ENCODE results near the gene ITM2C.

ITM2C gene

GRCh38 chr2:230870544-230871360, 6.0 kb downstream of the ITM2C start:
- Histone ChIP-seq H3K9me3 (ENCODE audit: control insufficient read depth, low read length) (no peaks in the 10 kb centered on the region), H3K4me3 (ENCODE audit: low read length) (no peak overlapping the region), H3K4me1 (ENCODE audit: control insufficient read depth, insufficient read depth, low read length) (peaks cover 23% of the 10 kb centered on the region), H3K36me3 (ENCODE audit: control insufficient read depth, insufficient read depth, low read length) (no peaks in the 10 kb centered on the region), H3K27me3 (ENCODE audit: control insufficient read depth, insufficient read depth, low read length) (peaks cover under 1% of the 10 kb centered on the region), H3K9ac (ENCODE audit: low read length) (no peak overlapping the region)

- no peak overlapping the region for H3K9ac ChIP-seq (ENCODE audit: low read length)
- no peaks in the 10 kb centered on the region for H3K27me3 ChIP-seq (ENCODE audit: control insufficient read depth, insufficient read depth, low read length)
- H3K4me1 ChIP-seq (ENCODE audit: control insufficient read depth, insufficient read depth, low read length) = peaks cover 16% of the 10 kb centered on the region
- no peak overlapping the region for H3K4me3 ChIP-seq (ENCODE audit: low read length)
- H3K36me3 ChIP-seq (ENCODE audit: control insufficient read depth, insufficient read depth, low read length) = no peaks in the 10 kb centered on the region
- H3K9me3 ChIP-seq (ENCODE audit: control insufficient read depth, low read length) = no peaks in the 10 kb centered on the region
Observed at GRCh38 chr2:230871361-230872150, 6.8 kb downstream of the ITM2C start.

GRCh38 chr2:230872151-230872967, 7.6 kb downstream of the ITM2C start:
- H3K36me3 ChIP-seq (ENCODE audit: control insufficient read depth, insufficient read depth, low read length) = no peaks in the 10 kb centered on the region
- no peaks in the 10 kb centered on the region for H3K27me3 ChIP-seq (ENCODE audit: control insufficient read depth, insufficient read depth, low read length)
- no peak overlapping the region for H3K9ac ChIP-seq (ENCODE audit: low read length)
- peaks cover 10% of the 10 kb centered on the region for H3K4me1 ChIP-seq (ENCODE audit: control insufficient read depth, insufficient read depth, low read length)
- H3K4me3 ChIP-seq (ENCODE audit: low read length) = no peak overlapping the region
- no peaks in the 10 kb centered on the region for H3K9me3 ChIP-seq (ENCODE audit: control insufficient read depth, low read length)

- no peaks in the 10 kb centered on the region for H3K9me3 ChIP-seq (ENCODE audit: control insufficient read depth, low read length)
- H3K4me1 ChIP-seq (ENCODE audit: control insufficient read depth, insufficient read depth, low read length) = peaks cover 10% of the 10 kb centered on the region
- H3K4me3 ChIP-seq (ENCODE audit: low read length) = no peak overlapping the region
- H3K27me3 ChIP-seq (ENCODE audit: control insufficient read depth, insufficient read depth, low read length) = no peaks in the 10 kb centered on the region
- H3K36me3 ChIP-seq (ENCODE audit: control insufficient read depth, insufficient read depth, low read length) = no peaks in the 10 kb centered on the region
- no peak overlapping the region for H3K9ac ChIP-seq (ENCODE audit: low read length)
Observed at GRCh38 chr2:230872968-230873660, 8.4 kb downstream of the ITM2C start.

GRCh38 chr2:230873661-230874401, 9.1 kb downstream of the ITM2C start:
- H3K4me1 ChIP-seq (ENCODE audit: control insufficient read depth, insufficient read depth, low read length) = peaks cover 10% of the 10 kb centered on the region
- no peak overlapping the region for H3K9ac ChIP-seq (ENCODE audit: low read length)
- H3K27me3 ChIP-seq (ENCODE audit: control insufficient read depth, insufficient read depth, low read length) = no peaks in the 10 kb centered on the region
- no peaks in the 10 kb centered on the region for H3K9me3 ChIP-seq (ENCODE audit: control insufficient read depth, low read length)
- no peaks in the 10 kb centered on the region for H3K36me3 ChIP-seq (ENCODE audit: control insufficient read depth, insufficient read depth, low read length)
- H3K4me3 ChIP-seq (ENCODE audit: low read length) = no peak overlapping the region

GRCh38 chr2:230874456-230874855, 9.7 kb downstream of the ITM2C start:
- Histone ChIP-seq H3K36me3 (ENCODE audit: control insufficient read depth, insufficient read depth, low read length) (no peaks in the 10 kb centered on the region), H3K4me3 (ENCODE audit: low read length) (no peak overlapping the region), H3K9ac (ENCODE audit: low read length) (no peak overlapping the region), H3K27me3 (ENCODE audit: control insufficient read depth, insufficient read depth, low read length) (no peaks in the 10 kb centered on the region), H3K9me3 (ENCODE audit: control insufficient read depth, low read length) (no peaks in the 10 kb centered on the region), H3K4me1 (ENCODE audit: control insufficient read depth, insufficient read depth, low read length) (peaks cover 10% of the 10 kb centered on the region)

GRCh38 chr2:230874876-230875275, 10.1 kb downstream of the ITM2C start:
- no peak overlapping the region for H3K4me3 ChIP-seq (ENCODE audit: low read length)
- no peak overlapping the region for H3K9ac ChIP-seq (ENCODE audit: low read length)
- H3K4me1 ChIP-seq (ENCODE audit: control insufficient read depth, insufficient read depth, low read length) = peaks cover 10% of the 10 kb centered on the region
- no peaks in the 10 kb centered on the region for H3K27me3 ChIP-seq (ENCODE audit: control insufficient read depth, insufficient read depth, low read length)
- H3K36me3 ChIP-seq (ENCODE audit: control insufficient read depth, insufficient read depth, low read length) = no peaks in the 10 kb centered on the region
- no peaks in the 10 kb centered on the region for H3K9me3 ChIP-seq (ENCODE audit: control insufficient read depth, low read length)

- H3K9me3 ChIP-seq (ENCODE audit: control insufficient read depth, low read length) = no peaks in the 10 kb centered on the region
- no peak overlapping the region for H3K4me3 ChIP-seq (ENCODE audit: low read length)
- no peaks in the 10 kb centered on the region for H3K27me3 ChIP-seq (ENCODE audit: control insufficient read depth, insufficient read depth, low read length)
- no peaks in the 10 kb centered on the region for H3K36me3 ChIP-seq (ENCODE audit: control insufficient read depth, insufficient read depth, low read length)
- H3K4me1 ChIP-seq (ENCODE audit: control insufficient read depth, insufficient read depth, low read length) = peaks cover 6% of the 10 kb centered on the region
- H3K9ac ChIP-seq (ENCODE audit: low read length) = no peak overlapping the region
Observed at GRCh38 chr2:230875347-230876315, 10.9 kb downstream of the ITM2C start.

GRCh38 chr2:230877116-230877758, 12.5 kb downstream of the ITM2C start:
- Histone ChIP-seq H3K9me3 (ENCODE audit: control insufficient read depth, low read length) (no peaks in the 10 kb centered on the region), H3K4me3 (ENCODE audit: low read length) (no peak overlapping the region), H3K4me1 (ENCODE audit: control insufficient read depth, insufficient read depth, low read length) (no peaks in the 10 kb centered on the region), H3K27me3 (ENCODE audit: control insufficient read depth, insufficient read depth, low read length) (no peaks in the 10 kb centered on the region), H3K9ac (ENCODE audit: low read length) (no peak overlapping the region), H3K36me3 (ENCODE audit: control insufficient read depth, insufficient read depth, low read length) (no peaks in the 10 kb centered on the region)

Data from mucosa of stomach (tissue), 1 donor.